Hematopoietic multipotent progenitor cell treated with erythropoietin and hydrocortisone succinate and interleukin-3 and kit ligand, for 4 days (in vitro differentiated cells): ENCODE measurements around the gene TRIM32.

Experiments used
- DNase-seq: peaks from one replicate; pipeline ENCODE4 v3.0.0-alpha.2; 2015

TRIM32 gene

GRCh38 chr9:116687074-116687753 lies at the start of gene TRIM32:
Gene TRIM32 (plus strand): TSS chr9:116687305. CDS start chr9:116697743, 10,438 bp downstream.
- peak; percentile 93 for DNase-seq

DNA sequence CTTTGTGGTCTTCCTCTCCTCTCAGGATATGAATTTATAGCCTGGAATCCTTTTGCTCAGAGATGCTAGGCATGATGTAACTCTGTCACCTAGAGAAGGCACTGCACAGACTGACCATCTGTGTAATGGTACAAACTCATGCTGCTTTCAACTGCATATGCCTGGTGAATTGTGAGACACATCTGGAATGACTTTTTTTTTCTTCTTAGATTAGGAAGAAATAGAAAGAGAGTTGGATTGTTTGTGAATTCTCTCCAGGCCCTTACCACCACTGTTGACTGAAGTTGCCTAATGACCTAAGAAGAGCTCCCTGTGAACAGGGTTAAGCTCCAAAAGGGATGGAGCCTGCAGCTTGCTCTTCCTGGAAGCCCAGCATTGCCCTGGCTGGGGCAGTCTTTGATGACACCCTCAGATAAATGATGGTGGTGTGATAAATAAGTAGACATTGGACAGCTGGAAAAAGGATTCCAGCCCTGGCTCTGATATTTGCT lies 47.8 kb upstream of the TRIM32 start:
- DNase-seq = no peak

DNA sequence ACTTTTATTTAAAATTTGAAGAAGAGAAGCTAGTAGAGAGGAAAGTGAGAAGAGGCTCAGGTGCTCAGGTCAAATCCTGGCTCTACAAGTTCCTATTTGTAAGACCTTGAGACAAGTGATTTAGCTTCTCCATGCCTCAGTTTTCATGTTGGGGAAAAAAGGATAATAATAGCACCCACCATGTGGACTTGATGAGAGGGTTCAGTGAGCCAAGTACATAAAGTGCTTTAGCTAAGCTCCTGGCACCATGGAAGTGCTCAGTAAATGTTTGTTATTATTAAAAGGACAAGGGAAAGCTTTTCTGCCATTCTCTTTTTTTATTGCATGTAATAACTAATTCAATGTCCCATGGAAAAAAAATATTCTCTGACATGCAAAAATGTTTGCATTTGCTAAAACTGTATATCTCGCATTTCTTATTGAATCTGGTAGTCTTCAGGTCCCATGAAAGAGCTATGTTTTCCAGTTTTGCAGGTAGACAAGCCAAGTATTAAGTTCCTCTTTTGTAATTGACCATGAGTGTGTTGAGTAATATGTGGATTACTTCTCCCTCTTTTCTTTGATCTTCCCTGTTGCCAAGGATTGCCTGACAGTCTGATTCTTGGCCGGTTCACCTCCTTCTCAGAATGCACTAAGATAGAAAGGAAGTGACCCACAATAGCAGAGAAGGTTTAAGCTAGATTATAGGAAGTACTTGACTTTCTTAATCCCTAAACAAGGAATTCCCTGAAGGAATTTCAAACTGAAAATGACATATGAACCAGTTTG lies 45.6 kb upstream of the TRIM32 start:
- no peak for DNase-seq

- DNase-seq = no peak
Observed at GRCh38 chr9:116643691-116644090, 43.4 kb upstream of the TRIM32 start.

DNA sequence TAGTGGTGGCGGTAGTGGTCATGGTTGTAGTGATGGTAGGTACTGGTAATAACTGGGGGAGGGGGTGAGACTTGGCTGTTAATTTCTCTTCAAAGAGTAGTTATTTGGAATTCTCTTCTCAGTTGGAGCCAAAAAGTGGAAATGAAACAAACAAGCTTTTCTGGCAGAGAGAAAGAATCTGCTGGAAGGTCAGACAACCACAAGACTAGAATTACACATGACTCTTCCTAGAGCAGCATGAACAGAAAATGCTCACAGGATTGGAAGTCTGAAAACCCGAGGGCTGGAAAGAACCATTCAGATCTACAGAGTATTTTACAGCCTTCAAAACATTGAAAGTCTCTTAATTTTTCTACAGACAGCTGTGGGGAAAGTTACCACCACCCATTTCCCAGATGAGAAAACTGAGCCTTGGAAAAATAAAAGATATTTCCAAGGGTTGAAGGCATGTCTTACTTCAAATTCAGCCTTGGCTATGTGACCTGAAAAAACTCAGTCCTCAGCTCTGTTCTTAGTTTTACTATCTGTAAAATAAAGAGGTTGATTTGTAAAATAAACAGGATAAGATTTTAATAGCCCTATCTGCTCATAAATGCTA lies 42.9 kb upstream of the TRIM32 start:
- DNase-seq = no peak

- peak; percentile 55 for DNase-seq
Observed at GRCh38 chr9:116646661-116647514, 40.2 kb upstream of the TRIM32 start.

DNA sequence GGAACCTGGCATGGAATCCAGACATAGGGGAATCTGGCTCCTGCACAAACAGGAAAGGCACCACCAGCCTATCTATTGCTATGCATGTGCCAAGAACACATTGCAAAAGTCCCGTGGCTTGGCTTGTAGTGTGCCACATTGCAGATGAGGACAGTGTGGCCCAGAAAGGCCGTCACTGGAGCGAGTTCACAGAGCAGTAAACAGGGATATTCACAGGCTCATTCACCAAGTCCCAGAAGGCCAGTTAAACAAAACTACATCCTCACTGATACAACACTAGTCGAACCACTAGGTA lies 39.6 kb upstream of the TRIM32 start:
- no peak for DNase-seq

DNA sequence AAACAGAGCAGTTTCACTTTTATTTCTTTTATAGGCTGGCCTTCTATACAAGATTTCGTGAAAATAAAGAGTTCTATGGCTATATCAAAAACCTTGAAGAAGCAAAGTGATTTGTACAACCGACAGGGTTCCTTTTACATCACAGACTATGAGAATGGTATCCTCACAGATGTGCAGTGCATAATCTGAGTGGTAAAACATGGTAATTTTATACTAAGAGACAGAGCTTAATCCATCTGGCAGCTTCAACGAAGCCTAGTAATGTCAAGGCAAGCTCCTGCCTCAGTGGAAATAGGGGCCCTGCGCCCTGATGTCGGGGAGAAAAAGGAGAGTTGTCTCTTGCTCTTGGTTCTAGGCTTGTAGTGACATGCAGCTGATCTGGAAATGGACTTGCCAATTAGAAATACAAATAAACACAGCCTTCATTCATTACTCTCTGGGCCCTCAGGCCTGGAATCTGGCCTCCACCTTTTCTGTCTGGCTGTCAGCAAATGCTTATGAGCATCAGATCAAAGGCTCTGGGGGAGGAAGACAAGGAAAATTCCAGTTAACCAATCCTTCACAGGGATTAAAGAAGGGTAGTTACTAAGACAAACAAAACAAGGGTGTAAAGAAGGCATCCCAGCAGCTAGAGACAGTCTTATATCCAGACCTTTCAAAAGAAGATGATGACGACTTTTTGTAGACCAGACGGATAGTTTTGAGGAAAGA lies 33.6 kb upstream of the TRIM32 start:
- no peak for DNase-seq

DNA sequence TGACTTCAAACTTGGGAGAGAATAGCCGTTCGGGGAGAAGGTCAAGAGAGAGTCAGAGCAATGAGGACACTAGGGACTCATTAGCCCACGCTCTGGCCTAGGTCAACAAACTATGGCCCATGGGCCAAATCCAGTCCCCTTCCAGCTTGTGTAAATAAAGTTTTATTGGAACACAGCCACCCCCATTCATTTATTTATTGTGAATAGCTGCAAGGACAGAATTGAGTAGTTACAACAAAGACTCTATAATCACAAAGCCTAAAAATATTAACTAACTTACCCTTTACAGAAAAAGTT lies 33.1 kb upstream of the TRIM32 start:
- DNase-seq = no peak

DNA sequence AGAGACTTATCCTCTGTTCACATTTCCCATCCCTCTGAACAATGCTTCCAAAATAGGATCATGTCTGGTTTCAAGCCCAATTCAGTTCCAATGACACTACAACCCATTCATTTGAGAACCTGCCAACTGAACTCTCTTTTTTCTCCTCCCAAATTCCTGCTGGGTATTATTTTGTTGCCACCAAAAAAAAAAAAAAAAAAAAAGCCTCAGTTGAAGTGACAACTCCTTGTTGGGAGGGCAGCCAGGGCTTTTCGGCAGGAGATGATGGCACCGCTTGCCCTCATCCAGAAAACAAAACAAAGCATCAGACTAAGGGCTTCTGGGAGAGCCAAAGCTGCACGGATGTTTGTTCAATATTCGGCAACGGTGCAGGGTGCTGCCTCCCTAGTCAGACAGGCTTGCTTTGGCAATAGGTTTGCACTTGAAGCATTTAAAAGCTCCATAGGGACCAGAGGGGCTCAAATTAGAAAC lies 30.6 kb upstream of the TRIM32 start:
- no peak for DNase-seq

DNA sequence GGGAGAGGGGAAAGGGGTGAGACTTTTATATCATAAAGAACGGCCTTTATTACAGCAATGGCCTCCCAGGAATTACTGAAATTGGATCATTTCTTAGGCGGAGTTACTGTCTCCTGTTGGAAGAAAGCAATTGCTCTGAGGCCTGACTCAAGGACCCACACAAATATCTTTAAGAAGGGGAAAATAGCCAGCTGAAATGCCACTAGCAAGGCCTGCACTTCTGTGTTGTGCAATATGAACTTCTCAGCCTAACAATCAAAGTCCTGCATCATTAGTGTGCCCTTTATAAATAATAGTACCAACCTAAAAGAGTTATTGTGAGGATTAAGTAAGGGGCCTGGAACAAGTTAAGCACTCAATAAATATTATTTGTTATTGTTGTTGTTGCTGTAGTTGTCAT lies 30.1 kb upstream of the TRIM32 start:
- DNase-seq = no peak

GRCh38 chr9:116658265-116658664 lies 28.8 kb upstream of the TRIM32 start:
- no peak for DNase-seq

GRCh38 chr9:116661037-116661954 lies 25.8 kb upstream of the TRIM32 start:
- DNase-seq = peak; percentile 77

DNA sequence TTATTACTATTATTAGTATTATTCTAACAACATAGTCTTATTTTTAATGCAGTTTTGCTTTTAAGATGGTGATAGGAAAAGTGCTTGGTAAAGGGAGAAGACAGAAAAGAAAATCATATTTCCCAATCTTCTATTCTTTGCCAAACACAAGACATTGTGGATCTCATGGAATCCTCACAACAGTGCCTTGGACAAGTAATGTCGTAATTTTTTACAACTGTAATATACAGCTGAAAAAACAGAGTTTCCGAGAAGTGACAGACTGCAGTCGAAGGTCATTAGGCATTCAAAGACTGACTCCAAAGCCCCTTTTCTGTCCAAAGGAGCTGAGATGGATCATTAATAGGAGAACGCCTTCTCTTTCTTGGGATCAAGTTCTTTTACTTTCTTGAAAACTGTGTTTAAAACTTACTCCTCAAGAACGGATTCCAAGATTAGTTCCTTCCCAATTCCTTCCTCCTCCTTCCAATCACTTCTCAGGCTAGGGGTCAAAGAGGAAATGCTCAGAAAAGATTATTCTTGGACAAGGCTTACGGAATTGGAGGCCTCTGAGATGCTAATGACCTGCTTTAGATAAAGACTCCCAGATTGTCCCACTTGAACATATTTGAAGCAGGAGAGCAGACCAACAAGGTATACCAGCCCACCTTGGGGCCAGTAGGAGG lies 24.3 kb upstream of the TRIM32 start:
- no peak for DNase-seq

GRCh38 chr9:116663581-116663980 lies 23.5 kb upstream of the TRIM32 start:
- DNase-seq = no peak

DNA sequence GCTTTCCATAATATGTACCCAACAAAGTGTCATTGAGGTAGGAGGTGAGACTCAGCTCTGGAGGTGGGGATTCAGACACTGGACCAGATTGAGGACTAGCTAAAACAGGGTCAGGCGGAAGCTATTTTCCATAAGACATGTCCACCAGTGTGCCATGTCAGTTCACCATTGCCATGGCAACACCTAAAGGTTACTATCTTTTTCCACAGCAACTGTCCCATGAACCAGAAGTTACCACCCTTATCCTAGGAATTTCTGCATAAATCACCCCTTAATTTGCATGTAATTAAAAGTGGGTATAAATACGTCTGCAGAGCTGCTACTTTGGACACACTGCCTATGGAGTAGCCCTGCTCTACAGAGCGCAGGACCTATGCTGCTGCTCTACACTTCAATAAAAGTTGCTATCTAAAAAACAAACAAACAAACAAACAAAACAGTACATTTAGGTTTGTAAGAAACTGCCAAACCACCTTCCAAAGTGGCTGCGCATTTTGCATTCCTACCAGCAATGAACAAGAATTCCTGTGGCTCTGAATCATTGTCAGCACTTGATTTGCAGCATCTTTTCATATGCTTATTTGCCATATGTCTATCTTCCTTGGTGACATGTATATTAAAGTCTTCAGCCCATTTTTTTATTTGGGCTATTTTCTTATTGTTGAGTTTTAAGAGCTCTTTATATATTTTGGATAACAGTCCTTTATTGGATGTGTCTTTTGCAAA lies 18.0 kb upstream of the TRIM32 start:
- no peak for DNase-seq

DNA sequence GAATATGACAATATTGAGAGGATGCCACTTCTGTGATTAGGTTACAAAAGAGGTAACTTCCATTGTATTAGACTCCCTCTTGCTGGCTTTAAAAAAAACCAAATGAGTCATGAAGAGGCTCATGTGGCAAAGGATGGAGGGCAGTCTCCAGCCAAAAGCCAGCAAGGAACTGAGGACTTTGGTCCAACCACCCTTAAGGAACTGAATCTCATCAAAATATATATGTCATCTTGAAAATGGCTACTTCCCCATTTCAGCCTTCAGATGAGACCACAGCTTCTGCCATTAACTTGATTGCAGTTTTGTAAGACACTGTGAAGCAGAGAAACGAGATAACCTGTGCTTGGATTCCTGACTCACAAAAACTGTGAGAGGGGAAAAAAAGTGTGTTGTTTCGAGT lies 15.5 kb upstream of the TRIM32 start:
- DNase-seq = no peak

DNA sequence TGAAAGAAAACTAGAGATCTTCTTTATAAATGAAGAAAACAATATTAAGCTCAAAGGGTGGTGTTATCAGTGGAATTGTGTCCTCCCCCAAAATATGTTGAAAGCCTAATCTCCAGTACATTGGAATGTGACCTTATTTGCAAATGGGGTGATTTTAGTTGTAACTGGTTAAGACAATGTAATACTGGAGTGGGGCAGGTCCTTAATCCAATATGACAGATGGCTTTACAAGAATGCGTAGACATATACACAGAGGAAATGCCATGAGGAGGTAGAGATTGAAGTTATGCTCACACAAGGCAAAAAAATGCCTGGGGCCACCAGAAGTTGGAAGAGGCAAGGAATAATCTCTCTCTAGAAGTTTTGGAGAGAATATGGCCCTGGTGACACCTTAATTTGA lies 13.7 kb upstream of the TRIM32 start:
- DNase-seq = no peak

GRCh38 chr9:116674210-116674980 lies 12.7 kb upstream of the TRIM32 start:
- no peak for DNase-seq
